HG03378 (cell line): Measurements from ENCODE around the gene TIMM17A.

Experiments used
- ATAC-seq: cut with Tn5 transposase; IDR thresholded peaks from one replicate; pipeline ENCODE4 v1.9.1; 2021; ENCODE audit warnings: mild to moderate bottlenecking, moderate library complexity; ENCODE audit not compliant: unreplicated experiment

The TIMM17A gene

GRCh38 chr1:201982623-201983379 is 27.5 kb downstream of the TIMM17A start, which contains the start of gene RNPEP:
Gene RNPEP (plus strand): TSS chr1:201982648. CDS start chr1:201982667, 19 bp downstream.
- ATAC-seq: peak; percentile 38

DNA sequence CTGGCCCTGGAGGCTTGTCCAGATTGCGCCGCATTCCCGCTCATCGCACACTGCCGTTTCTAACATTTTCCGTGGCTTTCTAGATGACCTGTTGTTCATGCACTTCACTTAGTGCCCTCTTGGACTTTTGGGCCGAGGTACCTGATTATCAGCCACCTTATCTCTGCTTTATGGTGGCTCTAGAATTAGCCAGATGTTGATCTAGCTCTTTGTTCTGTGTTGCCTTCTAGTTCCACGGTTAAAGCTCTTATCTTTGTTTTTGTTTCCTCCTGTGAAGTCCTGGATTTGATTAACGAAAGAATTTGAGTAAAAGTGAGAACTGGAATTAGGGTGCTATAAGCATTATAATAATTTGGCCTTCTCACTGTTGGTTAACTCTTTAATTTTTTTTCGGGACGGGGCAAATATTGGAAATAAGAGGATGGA is 28.1 kb downstream of the TIMM17A start:
- peak; percentile 15 for ATAC-seq

DNA sequence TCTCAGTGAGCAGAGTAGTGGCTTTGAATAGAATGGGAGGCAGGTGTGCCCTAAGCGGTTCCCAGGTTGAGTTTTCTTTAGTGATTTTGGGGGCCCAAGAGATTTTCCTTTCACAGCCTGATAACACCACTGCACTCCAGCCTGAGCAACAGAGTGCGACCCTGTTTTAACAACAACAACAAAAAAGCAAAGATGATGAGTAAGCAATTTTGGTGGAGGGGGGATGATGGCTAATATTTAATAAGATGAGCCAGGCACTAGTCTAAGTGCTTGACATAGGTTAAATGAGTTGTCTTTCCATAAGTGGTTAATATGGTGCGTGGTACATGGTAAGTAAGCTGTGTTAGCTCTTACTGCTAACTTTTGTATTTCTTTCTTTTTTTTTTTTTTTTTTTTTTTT is 29.1 kb downstream of the TIMM17A start:
- ATAC-seq: no peak

DNA sequence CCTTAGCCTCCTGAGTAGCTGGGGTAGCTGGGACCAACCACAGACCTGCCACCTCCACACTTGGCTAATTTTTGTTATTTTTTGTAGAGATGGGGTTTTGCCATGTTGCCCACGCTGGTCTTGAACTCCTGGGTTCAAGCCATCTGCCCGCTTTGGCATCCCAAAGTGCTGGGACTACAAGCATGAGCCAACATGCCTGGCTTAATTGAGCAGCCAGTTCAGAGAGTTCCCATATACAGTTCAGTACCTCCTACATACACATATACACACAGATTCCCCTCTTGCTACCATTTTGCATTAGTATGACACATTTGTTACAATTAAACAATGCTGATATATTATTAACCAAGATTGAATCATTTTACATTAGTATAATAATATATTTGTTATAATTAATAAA is 30.1 kb downstream of the TIMM17A start:
- no peak for ATAC-seq

GRCh38 chr1:201988601-201989000 is 33.3 kb downstream of the TIMM17A start:
- ATAC-seq: no peak

DNA sequence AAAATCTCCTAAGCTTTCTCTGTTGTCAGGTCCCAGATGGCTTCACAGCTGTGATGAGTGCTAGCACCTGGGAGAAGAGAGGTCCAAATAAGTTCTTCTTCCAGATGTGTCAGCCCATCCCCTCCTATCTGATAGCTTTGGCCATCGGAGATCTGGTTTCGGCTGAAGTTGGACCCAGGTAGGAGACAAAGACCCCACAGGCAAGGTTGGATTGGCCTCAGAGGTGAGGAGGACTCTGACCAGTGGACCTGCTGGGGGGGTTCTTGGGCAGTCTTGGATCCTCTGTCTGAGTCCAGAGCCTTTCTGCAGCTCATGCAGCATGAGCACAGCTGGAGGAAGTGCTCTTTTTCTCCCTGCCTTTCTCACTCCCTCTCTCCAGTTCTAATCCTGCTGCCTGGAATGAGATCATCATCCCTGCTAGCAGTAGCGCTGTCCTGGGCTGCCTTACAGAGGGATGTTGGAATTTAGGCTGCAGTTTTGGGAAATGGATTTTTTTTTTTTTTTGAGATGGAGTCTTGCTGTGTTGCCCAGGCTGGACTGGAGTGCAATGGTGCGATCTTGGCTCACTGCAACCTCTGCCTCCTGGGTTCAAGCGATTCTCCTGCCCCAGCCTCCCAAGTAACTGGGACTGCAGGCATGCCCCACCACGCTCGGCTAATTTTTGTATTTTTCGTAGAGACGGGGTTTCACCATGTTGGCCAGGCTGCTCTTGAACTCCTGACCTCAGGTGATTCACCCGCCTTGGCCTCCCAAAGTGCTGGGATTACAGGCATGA is 34.2 kb downstream of the TIMM17A start:
- ATAC-seq: no peak

DNA sequence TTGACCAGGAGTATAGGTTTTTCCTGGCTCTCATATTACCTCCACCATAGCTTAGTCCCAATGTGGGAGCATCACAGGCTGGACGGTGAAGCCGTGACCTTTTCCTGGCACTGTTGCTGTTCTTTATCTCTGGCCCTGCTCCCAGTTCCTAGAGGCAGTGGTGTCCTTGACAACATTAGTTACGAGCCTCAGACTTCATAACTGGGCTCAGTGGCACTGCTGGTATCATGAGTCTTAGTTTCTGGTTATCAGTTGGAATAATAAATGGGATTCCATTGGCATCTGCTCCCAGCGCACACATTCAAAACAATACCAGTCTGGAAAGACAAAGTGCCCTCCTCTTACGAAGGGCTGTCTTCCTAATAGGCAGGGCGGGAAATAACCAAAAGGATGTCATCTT is 35.1 kb downstream of the TIMM17A start:
- no peak for ATAC-seq

DNA sequence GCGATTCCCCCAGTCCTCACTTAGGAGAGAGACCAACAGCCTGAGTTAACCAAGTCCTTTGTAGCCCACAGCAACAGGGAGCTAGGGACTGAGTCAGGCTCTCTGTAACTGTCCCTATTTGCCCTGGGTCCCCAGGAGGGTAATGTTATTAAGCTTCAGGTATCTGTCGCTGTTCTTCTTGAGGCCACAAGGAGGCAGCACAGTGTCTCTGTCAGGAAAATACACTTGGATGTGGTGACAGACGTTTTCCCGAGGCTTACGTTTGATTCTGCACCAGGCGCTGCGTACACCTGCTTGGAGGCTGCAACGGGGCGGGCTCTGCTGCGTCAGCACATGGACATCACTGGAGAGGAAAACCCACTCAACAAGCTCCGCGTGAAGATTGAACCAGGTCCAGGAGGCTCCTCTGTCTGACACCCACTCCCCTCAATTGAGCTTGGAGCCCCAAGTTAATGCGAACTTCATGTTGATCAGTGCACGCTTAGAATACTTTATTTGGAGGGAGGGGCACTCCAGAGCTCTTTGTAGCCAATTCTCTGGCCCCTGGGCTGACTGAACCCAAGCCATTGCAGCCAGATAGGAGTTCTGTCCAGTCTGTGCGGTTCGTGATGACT is 44.4 kb downstream of the TIMM17A start:
- ATAC-seq: no peak

DNA sequence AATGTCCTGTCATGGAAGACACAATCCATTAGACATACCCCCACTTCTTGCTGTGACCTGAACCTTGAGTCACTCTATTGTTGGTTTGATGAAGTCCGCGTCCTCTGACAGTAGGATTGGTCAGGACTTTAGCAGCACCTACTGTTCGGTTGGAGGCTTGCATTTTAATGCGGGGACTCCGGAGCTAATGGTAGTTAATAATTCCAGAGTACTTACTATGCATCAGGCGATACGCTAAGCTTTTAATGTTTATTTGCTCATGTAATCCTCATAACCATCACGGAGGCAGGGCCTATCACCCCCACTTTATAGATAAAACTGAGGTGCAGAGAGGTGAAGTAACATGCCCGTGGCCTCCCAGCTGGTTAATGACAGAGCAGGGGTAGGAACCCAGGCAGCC is 47.2 kb downstream of the TIMM17A start:
- ATAC-seq: no peak

- no peak for ATAC-seq
These were observed 49.4 kb downstream of the TIMM17A start for GRCh38 chr1:202004711-202005110.

DNA sequence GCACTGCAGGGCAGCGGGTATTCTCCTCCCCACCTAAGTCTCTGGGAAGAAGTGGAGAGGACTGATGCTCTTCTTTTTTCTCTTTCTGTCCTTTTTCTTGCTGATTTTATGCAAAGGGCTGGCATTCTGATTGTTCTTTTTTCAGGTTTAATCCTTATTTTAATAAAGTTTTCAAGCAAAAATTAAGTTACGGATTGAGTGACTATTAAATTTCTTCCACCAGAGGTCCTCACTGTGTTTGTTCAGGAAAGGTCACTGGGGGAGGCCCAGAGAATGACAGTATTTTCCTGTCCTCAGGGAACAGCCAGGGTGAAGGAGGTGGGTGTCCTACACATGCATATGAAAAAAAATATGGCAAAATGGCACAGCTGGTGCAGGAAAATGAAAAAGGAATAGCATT is 50.7 kb downstream of the TIMM17A start:
- no peak for ATAC-seq

- ATAC-seq: no peak
These were observed 52.0 kb downstream of the TIMM17A start for GRCh38 chr1:202007304-202007703.

- no peak for ATAC-seq
These were observed 52.6 kb downstream of the TIMM17A start for GRCh38 chr1:202007805-202008489.

DNA sequence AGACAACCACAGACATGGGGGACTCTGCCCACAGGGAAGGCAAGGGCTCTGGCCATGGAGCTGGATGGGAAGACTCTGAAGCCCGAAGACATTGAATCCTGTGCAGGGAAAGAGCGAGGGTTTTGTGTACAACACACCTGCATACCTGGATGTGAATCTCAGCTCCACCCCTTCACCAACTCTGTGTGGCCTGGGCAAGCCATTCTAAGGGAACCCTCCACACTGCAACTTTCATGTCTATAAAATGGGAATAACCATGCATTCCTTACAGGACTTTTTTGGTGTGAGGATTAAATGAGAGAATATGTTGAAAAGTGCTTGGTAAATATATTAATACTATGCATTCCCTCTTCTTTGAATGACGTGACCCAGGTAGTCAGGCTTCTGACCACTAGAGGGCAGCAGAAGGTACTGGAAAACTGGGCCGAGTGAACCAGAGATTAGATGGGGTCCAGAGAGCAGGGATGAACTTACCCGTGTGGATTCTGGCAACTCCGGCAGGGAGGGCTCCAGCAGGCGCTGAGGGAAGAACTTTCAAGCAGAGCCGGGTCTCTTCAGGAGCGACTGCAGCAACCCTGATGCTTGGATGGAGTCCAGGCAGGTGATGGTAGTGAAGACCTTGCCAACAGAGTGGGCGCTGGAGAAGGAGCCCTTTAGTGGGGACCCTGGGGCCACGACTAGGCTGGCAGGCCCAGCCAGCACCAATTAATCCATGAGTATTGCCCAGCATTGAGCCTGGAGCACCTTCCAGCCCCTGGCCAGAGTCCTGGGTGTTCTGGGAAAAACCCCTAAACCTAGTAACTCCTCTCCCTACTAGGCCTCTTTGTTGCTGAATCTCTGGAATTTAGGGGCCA is 54.2 kb downstream of the TIMM17A start:
- ATAC-seq: no peak

DNA sequence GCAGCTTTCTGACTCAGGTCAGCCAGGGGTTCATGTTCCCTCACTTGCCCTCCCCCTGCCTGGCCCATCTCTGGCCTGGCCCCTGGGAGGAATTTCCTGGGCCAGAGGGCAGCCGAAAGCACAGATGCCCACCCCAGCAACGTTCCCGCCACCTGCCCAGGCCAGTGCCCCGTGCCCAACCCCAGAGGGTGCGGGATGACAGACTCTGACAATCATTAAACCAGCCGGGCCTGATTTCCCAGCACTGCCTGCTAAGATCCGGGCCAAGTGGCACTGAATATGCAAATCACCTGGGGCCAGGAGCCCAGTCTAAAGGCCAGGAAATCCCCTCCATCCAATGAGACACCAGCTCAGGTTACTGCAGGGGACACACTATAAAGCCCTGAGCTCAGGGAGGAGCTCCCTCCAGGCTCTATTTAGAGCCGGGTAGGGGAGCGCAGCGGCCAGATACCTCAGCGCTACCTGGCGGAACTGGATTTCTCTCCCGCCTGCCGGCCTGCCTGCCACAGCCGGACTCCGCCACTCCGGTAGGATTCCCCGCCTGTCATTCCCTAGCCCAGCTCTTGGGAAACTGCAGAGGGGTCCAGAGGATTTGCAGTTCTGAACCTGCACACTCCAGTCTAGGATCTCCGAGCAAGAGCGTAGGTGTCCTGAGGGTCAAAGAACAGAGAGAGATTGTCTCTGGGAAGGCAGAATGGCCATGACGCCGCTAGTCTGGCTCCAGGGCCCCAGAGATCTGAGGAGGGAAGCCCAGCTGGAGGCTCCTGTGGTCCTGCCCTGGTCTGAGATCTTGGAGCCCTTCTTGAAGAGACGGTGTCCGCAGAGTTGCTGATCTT is 55.1 kb downstream of the TIMM17A start, which contains the start of gene ELF3:
ELF3 (plus strand) TSS at position 408 of the 836 bp plus-strand sequence. CDS start 550 bp downstream, outside the sequence.
- ATAC-seq: peak; percentile 81

DNA sequence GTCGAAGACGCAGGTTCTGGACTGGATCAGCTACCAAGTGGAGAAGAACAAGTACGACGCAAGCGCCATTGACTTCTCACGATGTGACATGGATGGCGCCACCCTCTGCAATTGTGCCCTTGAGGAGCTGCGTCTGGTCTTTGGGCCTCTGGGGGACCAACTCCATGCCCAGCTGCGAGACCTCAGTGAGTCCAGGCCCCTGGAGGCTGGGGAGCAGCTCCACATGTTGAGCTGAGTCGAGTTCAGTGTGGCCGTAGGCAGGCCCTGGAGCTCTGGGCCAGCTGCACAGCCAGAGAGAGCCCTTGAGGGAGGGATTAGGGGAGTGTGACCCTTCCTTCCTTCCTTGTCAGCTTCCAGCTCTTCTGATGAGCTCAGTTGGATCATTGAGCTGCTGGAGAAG is 56.7 kb downstream of the TIMM17A start:
- no peak for ATAC-seq

DNA sequence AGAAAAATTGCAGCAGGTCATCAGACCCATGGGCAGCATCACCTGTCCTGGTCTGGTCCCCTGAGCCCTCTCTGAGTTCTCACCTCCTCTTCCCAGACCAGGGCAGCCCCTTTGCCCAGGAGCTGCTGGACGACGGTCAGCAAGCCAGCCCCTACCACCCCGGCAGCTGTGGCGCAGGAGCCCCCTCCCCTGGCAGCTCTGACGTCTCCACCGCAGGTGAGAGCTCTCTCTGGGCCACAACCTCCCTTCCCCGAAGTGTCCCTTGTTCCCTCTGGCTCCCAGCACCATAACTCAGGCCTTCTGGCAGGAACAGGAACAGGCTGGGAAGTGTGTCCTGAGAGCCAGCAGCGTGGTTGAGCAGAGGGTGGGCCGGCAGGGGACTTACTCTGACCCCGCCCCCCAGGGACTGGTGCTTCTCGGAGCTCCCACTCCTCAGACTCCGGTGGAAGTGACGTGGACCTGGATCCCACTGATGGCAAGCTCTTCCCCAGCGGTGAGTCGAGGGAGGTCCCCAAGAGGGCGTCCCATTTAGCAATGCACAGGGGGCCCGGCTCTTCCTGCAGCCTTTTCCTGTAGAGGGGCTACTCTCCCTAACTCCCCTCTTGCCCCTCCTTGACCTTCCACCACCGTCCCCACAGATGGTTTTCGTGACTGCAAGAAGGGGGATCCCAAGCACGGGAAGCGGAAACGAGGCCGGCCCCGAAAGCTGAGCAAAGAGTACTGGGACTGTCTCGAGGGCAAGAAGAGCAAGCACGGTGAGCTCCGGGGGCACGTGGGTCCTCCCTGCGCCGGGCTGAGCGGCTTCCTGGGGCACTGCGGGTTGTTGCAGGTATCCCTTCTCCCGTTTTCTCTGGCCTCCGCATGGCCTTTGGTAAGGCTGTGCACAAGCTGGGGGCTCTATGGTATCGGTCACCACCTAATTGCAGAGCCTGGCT is 57.5 kb downstream of the TIMM17A start:
- ATAC-seq: no peak

GRCh38 chr1:202013603-202014002 is 58.3 kb downstream of the TIMM17A start:
- no peak for ATAC-seq
